Stimulated activated CD8-positive, alpha-beta memory T cell treated with anti-CD3 and anti-CD28 coated beads, Interleukin-4, amount 100 ng/mL, for 1 hour (primary cell): ENCODE results near the gene DNAJB8.

Source experiments
- DNase-seq, 2 donors: peaks; one replicate each; pipeline ENCODE4 v3.0.0-alpha.2; 2020; ENCODE audit warnings: low read depth in 2 of 2, low spot score in 1 of 2

Gene DNAJB8

GRCh38 chr3:128494367-128494650 lies 27.6 kb upstream of the DNAJB8 start:
- DNase-seq, result no peak

- DNase-seq, result no peak
Measured at GRCh38 chr3:128493570-128494366, 27.1 kb upstream of the DNAJB8 start.

GRCh38 chr3:128492671-128493569 lies 26.2 kb upstream of the DNAJB8 start, which contains the start of gene GATA2:
Gene GATA2, minus strand, starts transcription at chr3:128493201. Its CDS starts 6,170 bp downstream, at chr3:128487031.
- DNase-seq, result no peak

- no peak for DNase-seq
Measured at GRCh38 chr3:128491941-128492670, 25.4 kb upstream of the DNAJB8 start.

DNA sequence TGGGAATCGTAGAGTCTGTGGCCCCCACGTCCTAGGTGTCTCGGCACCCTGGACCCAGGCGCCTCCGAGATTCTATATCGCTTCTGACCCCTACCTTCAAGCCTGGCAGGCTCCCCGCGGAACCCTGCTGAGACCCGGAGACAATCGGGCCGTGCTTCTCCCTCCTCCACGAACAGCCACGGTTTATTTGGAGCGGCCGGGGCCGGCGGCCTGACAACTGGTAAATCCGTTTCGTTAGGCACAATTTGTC lies 24.9 kb upstream of the DNAJB8 start:
- no peak for DNase-seq

GRCh38 chr3:128490915-128491690 lies 24.4 kb upstream of the DNAJB8 start:
- no peak for DNase-seq

GRCh38 chr3:128490650-128490914 lies 23.9 kb upstream of the DNAJB8 start:
- no peak for DNase-seq

DNA sequence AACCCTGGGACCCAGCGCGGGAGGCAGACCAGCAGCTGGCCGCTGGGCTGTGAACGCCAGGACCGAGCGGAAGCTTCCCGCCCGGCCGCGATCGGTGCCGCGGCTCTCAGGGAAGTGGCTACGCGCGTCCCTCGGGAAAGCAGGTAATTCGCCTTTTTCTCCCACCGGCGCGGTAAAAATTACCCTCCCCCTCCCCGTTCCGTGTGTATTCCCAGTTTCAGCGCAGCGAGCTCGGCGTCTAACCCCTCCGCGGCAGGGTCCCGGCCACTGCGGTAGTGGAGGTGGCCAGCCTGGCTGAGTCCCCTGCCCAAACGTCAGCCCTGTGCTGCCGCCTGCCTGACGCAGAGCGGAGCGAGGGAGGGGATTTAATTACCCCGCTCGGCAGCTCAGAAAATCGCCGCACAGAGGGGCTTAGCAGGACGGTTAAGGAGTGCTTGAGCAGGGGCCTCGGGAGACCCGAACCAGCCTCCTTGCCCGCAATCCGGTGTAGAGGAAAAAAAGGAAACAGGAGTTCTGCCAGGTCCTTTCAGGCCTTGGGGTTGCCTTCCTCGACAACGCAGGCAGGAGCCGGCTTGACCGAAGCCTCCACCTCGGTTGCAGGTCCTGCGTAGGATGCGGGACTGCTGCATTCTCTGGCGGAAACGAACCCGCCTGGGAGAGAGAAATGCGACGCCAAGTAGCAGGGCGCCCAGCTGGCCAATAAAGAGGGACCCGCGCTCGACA lies 23.4 kb upstream of the DNAJB8 start:
- no peak for DNase-seq

GRCh38 chr3:128489674-128489926 lies 22.9 kb upstream of the DNAJB8 start:
- DNase-seq, result no peak

GRCh38 chr3:128488991-128489673 lies 22.4 kb upstream of the DNAJB8 start:
- no peak for DNase-seq

DNA sequence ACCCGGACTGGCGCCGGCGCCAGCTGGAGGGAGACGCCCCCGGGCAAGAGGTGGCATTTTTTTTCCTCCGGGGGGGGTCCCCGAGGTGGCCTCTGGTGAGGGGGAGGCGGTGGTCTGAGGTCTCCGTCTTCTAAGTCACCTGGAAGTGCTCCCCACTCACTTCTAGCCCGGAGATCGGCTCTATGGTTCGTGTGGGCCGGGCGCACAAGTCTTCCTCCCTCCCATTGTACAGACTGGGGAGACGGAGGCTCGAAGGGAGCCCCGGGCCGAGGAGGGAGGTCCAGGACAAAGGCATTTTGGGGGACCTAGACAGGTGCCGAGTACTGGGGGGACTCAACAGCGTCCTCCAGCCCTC lies 21.9 kb upstream of the DNAJB8 start:
- no peak for DNase-seq

DNA sequence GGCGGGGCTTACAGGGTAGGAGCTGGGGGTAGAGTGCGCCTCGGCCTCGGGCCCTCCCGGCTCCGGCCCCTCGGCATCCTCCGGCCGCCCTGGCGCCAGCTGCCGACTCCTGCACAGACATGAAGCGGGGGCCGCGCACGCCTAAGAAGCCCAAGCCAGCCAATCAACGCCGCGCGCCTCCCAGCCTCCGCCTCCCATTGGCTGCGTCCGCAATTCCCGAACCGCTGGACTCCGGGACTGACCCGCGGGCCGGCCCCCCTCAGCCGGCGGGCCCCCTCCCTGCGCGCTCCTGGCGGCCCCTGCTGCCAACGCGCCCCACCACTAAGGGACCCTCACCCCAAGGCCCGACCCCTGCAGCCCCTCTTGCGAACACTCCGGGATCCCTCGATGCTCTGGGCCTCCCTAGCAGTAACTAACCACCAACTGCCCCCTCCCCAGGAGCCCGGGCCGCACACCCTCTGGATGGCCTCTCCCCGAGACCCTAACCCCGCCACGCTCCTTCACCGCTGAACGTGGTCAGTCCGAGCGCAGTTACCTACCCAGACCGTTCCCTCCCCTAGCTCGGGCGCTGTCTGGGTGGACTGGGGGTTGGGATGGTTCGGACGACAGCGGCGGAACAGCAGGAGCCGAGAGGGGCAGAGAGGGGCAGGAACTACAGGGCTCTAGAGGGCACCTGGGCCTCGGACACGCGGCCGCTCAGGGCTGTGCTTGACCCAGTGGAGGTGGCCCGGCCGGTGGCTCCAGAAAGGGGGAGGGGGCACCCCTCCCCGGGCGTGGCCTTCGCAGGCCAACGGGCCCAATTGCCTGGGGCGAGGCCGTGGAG lies 21.3 kb upstream of the DNAJB8 start:
- DNase-seq, result no peak

GRCh38 chr3:128487538-128487812 lies 20.8 kb upstream of the DNAJB8 start:
- DNase-seq, result no peak

DNA sequence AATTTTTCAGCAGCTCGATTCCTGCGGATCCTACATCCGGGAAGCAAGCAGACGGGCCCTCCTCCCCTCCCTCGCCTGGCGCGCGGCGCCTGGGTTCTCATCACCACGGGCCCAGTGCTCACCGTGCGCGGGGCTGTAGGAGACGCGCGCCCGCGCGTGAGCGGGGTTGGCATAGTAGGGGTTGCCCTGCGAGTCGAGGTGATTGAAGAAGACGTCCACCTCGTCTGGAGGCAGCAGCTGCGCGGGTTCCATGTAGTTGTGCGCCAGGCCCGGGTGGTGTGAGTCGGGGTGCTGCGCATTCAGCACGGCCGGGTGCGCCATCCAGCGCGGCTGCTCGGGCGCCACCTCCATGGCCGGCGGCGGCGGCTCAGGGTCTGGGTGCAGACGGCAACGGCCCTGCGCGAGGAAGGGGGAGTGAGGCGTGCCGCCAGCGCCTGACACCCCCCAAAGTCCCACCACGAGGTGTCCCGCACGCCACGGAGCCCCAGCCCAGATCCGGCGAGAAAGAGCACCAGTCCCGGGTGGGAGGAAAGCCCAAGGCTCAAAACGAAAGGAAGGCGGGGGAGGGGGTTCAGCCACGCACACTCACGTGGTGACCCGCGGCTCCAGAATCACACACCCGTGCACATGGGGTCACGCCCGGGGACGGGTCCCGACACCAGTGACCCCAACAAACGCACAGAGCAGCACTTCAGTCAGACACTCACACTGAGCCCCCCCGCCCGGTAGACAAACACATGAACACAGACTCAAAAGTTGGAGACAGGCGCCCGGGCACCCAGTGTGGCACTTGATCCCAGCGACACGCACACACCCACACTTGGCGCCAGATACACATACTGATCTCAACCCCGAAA lies 20.2 kb upstream of the DNAJB8 start:
- DNase-seq, result no peak

DNA sequence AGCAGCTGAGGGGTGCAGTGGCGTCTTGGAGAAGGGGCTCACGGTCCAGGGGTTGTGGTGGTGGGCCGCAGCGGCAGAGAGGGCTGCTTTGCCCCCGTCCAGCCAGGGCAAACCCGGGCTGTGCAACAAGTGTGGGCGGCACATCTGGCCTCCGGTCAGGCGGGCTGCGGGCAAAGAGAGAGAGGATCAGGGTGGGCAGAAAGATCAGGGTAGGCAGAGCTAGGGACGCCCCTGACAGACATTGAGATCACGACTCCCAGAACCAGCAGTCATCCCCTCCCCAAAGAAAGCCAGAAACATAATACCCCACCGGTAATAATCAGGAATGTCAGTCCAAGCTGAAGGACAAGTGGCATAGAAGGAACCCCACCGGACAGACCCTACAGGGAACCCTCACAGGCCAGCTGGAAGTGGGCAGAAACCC lies 19.5 kb upstream of the DNAJB8 start:
- no peak for DNase-seq

DNA sequence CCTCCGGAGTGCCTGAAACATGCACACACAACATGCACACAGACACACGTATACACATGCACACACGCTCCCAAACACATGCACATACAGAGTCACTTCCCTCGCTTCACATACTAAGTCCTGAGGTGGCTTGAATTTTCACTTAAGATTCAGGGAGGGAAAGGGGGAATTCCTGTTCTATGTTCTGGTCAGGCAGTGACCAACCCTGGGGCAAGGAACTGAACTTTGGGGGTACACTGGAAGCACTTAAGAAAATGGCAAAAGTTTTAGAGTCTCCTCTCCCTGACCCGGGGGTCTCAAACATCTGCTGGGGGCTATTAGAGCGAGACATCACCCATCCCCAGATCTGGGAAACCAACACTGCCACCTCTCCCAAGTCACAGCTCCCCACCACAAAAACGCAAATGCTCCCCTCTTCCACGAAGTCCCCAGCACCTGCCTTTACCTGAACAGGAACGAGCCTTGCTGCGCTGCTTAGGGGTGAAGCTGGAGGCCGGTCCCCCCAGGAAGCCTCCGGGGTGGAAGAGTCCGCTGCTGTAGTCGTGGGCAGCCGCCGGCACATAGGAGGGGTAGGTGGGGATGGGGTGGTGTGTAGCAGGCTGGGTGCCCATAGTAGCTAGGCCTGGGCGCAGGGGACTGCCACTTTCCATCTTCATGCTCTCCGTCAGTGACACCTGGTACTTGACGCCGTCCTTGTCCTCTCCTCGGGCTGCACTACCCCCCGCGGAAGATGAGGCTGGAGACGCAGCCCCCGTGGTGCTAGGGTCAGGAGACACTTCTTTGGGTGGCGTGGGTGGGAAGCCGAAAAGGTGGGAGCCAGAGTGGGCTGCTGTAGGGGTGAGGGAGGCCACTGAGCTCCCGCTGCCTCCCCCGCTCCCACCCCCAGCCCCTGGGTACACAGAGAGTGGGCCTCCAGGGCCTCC lies 18.9 kb upstream of the DNAJB8 start:
- no peak for DNase-seq

- no peak for DNase-seq
Measured at GRCh38 chr3:128484404-128485281, 18.0 kb upstream of the DNAJB8 start.
